GM19324 (cell line): ENCODE measurements around the gene MYBBP1A.
"Not testable (repeated sequence)": the region's sequence is repeated elsewhere in the genome, so short reads cannot be mapped to it uniquely, and the experiment has no call there.

Source experiments
- ATAC-seq: cut with Tn5 transposase; IDR thresholded peaks from one replicate; pipeline ENCODE4 v1.9.1; 2021; ENCODE audit warnings: mild to moderate bottlenecking, moderate library complexity; ENCODE audit not compliant: unreplicated experiment, low FRiP score

MYBBP1A gene, protein sequence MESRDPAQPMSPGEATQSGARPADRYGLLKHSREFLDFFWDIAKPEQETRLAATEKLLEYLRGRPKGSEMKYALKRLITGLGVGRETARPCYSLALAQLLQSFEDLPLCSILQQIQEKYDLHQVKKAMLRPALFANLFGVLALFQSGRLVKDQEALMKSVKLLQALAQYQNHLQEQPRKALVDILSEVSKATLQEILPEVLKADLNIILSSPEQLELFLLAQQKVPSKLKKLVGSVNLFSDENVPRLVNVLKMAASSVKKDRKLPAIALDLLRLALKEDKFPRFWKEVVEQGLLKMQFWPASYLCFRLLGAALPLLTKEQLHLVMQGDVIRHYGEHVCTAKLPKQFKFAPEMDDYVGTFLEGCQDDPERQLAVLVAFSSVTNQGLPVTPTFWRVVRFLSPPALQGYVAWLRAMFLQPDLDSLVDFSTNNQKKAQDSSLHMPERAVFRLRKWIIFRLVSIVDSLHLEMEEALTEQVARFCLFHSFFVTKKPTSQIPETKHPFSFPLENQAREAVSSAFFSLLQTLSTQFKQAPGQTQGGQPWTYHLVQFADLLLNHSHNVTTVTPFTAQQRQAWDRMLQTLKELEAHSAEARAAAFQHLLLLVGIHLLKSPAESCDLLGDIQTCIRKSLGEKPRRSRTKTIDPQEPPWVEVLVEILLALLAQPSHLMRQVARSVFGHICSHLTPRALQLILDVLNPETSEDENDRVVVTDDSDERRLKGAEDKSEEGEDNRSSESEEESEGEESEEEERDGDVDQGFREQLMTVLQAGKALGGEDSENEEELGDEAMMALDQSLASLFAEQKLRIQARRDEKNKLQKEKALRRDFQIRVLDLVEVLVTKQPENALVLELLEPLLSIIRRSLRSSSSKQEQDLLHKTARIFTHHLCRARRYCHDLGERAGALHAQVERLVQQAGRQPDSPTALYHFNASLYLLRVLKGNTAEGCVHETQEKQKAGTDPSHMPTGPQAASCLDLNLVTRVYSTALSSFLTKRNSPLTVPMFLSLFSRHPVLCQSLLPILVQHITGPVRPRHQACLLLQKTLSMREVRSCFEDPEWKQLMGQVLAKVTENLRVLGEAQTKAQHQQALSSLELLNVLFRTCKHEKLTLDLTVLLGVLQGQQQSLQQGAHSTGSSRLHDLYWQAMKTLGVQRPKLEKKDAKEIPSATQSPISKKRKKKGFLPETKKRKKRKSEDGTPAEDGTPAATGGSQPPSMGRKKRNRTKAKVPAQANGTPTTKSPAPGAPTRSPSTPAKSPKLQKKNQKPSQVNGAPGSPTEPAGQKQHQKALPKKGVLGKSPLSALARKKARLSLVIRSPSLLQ (N-terminal part only)

DNA sequence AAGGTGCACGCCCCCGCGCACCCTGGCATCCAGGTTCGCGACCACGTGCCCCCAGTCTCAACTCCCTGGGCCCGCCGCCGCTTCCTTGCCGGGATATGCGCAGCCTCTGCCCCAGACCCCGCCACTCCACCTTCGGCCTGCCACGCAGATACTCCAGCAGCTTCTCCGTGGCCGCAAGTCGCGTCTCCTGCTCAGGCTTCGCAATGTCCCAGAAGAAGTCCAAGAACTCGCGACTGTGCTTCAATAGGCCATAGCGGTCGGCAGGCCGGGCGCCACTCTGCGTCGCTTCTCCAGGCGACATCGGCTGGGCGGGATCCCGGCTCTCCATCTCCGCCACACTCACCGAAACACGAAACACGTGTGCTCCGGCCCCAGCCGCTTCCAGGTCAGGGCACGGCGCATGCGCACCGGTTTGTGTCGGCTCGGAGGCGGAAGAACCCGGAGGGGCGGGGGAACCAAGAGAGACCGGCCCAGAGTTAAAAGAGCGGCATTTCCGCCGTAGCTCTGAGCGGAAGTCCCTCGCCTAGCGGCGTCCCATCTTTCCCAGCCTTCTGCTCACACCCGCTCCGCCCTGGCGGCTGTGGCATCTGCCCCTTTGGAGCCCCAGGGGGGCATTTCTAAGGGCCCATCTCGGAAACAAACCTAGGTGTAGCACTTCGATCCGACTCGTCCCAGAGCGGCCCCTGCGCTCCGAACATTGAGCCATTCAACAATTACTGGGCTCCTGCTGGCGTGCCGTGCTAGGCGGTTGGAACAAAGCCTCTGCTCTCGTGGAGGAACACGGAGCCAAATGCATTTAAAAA lies at the start of gene MYBBP1A:
MYBBP1A (minus strand) TSS at position 388 of the 803 bp plus-strand sequence; CDS start at position 328, 60 bp downstream.
- ATAC-seq: peak; percentile 86

DNA sequence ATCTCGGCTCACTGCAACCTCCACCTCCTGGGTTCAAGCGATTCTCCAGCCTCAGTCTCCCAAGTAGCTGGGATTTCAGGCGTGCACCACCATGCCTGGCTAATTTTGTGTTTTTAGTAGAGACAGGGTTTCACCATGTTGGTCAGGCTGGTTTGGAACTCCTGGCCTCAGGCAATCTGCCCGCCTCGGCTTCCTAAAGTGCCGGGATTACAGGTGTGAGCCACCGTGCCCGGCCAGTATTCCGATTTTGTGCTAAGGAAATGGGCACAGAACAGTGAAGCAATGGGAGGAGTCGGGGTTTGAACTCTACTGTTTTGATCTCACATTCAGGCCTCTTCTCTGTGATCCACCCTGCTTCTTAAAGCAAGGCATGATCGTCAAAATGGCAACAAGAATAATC lies 49.6 kb upstream of the MYBBP1A start:
- ATAC-seq: not testable (repeated sequence)

DNA sequence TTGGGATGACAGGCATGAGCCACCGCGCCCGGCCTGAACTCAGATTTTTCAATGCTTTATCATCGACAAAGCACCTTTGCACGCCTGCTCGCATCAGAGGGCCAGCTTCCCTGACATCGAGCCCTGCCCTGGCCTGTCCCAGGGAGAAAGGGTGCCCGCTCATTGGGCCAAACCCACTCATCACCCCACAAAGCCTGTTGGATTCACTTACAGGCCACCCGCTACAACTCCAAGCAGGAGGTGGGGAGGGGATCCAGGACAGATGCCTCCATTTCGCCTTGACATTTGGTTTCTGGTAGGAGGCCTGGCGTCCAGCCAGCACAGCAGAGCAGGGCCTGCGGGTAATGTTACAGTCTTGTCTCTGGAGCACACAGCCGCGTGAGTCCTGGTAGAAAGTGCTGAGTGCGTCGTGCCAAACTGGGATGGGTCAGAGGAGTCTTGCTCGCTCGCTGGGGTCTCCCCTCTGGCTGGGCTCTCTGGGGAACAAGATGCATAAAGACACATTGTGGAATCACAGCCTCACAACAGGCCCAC lies 49.0 kb upstream of the MYBBP1A start:
- ATAC-seq: no peak

DNA sequence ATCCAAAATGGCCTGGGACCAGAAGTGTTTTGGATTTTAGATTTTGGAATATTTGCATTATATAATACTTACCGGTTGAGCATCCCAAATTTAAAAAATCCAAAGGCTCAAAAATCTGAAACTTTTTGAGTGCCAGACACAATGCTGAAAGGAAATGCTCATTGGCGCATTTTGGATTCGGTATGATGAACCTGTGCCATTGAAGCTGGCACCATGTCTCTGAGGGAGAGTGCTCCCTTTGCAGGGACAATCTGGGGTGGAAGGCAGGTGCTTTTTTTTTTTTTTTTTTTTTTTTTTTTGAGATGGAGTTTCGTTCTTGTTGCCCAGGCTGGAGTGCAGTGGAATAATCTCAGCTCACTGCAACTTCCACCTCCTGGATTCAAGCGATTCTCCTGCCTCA lies 46.9 kb upstream of the MYBBP1A start:
- ATAC-seq: no peak

DNA sequence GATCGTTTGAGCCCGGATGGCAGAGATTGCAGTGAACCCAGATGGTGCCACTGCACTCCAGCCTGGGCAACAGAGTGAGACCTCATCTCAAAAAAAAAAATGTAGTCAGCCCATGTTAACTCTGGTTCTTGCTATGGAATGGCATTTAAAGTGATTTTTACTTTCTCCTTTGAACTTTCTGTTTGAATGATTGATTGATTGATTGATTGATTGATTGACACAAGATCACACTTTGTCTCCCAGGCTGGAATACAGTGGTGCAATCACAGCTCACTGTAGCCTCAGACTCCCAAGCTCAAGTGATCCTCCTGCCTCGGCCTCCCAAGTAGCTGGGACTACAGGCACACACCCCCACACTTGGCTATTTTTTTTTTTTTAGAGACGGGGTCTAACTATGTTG lies 46.1 kb upstream of the MYBBP1A start:
- no peak for ATAC-seq

DNA sequence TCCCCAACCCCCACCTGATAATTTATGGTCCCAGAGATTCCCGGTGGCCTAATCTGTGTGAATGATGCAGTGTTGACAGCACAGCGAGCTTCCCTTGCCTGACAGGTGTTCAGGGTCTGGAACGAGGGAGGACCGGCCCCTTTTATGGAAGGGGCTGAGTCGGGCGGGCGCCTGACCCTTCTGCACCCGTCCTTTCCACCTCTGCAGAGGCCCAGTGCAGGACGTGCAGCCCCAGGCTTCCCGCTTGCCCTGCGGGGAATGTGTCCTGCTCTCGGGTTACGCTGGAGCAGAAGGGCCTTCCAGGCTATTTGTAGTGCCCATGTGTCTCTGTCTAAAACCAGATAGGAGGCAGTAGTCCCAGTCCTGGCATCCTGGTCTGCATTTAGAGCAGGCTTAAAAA lies 45.4 kb upstream of the MYBBP1A start:
- no peak for ATAC-seq

DNA sequence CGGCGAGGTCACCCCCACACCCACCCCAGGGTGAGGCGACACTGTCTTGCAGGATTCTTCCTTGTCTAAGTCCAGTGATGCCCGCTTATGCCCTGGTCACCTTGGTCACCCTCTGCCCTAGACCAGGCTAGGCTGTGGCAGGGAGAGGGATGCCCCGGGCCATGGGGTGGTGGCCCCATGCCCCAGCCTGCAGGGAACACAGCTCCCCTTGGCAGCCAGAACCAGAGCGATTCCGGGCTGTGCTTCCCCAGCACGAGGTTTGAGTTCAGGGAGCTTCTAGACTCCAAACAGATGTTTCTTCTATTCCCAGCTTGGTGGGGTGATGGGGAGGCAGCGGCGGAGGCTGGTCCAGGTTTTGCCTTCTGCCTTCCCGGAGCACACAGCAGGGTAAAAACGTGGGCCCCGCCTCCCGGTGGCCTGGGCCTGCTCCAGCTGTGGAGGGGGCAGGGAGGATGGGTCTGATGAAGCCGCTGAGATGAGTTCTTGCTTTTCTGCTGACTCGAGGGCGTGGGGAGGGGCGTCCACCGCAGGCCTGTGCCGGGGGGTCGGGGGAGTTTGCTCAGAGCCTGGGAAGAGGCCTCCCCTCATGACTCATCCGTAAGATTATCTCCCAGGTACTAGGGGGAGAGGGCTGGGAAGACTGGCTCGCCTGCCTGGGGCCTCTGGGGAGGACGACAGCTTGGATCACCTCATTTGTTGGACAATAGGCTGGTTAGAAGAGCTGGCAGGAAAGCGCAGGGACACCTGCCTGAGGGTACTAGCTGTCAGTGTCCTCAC lies 44.5 kb upstream of the MYBBP1A start:
- no peak for ATAC-seq

DNA sequence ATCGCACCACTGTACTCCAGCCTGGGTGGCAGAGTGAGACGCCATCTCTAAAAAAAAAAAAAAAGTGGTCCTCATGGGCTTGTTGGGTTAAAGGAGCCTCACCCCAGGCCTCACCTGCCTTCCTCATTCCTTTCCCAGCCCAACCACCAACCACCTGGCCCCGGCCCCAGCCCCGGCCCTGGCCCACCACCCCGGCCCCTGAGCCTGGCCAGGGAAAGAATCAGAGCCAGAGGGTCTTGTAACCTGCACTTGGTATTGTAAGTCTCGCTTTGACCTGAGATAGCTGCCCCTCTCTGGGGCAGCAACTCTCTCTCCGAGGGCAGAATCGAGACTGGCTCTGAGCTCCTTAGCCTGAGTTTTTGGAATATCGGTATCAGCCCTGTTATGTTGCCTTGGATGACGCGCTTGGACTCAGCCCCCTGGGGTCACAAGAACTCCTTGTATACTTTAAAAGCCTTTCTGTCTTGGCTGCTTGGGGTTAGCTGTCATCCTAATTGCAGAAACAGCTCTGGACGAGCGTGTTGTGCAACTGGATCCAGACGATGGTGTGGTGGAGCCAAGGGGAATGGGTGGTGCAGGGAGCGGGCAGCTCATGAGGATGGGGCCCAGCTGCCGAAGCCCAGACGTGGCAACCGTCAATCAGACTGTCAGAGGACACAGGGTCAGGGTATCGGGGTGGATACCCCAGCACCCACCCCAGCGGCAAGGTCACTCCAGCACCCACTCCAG lies 43.8 kb upstream of the MYBBP1A start:
- ATAC-seq: no peak

DNA sequence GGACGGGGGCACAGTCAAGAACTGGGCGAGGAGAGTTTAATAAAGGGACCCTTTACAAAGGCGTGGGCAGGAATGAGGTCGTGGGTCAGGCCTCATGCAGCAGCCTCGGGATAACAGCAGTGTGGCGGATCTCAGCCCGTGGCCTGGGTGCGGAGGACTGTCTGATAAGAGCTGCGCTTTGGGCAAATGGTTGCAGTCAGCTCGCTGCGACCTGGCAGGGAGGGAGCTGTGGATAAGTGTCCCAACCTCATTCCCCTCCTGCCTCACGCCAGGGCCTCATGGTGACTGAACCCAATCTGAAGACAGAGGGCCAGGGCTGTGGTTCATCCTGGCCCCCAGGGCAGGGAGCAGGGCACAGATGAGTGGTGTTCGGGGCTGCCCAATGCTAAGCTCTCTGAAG lies 42.8 kb upstream of the MYBBP1A start:
- no peak for ATAC-seq

DNA sequence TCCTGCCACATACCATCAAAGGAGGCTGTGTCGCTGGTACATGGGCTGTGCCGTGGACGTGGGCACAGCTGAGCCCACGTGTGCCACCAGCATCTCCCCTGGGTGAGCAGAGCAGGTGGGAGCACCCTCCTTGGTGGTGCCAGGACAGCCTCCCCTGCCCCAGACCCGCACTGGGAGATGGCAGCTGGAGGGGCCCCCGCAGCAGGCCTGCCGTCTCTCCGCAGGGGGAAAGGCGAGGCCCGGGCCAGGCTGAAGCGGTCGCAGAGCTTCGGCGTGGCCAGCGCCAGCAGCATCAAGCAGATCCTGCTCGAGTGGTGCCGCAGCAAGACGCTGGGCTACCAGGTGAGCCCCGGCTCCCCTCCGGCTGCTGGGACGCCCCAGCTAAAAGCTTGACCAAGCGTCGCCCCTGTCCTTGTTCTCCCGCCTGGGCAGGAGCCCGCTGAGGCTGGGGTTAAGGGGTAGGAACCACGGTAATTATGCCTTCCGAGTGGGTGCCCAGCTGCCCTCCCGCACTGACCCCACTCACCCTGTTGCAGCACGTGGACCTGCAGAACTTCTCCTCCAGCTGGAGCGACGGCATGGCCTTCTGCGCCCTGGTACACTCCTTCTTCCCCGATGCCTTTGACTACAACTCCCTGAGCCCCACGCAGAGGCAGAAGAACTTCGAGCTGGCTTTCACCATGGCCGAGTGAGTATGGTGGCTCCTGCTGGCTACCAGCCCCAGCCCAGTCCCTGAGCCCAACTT lies 41.6 kb upstream of the MYBBP1A start:
- ATAC-seq: no peak

DNA sequence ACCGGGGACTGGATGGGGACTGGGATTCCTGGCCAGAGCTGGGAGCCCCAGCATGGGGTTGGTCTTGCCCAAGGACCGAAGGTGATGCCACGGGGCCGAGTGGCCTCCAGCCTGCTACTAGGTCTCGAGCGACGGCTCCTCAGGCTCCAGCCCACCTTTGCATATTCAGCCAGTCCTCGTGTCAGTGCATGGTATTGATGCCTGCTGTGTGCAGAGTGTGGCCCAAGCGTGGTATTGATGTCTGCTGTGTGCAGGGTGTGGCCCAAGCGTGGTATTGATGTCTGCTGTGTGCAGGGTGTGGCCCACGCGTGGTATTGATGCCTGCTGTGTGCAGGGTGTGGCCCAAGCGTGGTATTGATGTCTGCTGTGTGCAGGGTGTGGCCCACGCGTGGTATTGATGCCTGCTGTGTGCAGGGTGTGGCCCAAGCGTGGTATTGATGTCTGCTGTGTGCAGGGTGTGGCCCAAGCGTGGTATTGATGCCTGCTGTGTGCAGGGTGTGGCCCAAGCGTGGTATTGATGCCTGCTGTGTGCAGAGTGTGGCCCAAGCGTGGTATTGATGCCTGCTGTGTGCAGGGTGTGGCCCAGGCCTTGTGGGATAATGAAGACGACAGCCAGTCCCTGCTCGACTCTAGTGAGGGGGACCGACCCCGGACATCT lies 40.6 kb upstream of the MYBBP1A start:
- ATAC-seq: not testable (repeated sequence)

DNA sequence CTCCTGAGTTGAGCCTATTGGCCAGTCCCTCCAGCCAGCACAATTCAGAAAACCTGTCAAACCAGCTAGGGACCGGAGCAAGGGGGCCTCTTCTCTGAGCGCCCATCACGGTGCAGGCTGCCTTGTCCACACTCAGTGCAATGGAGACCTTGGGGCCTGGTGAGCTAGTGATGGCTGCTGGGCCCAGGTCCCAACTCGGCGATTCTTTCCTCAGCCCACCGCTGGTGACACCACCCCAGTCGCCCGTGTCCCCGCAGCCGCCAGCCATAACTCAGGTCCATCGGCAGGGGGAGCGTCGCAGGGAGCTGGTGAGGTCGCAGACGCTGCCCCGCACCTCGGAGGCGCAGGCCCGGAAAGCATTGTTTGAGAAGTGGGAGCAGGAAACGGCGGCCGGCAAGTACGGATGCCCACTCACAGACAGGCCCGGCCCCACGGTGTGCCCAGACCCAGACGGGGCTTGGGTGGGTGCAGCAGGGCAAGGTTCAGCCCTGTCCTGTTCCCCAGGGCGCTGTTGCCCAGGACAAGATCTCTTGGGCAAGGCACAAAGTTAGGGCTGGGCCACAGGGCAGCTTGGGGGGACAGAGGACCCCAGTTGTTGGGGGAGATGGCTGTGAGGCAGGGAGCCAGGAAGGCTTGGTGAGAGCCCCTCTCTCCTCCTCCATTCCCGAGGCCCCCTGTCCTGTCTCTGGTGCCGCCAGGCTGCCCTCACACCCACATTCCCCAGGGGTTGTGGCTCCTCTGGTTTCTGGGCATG lies 39.9 kb upstream of the MYBBP1A start:
- no peak for ATAC-seq

DNA sequence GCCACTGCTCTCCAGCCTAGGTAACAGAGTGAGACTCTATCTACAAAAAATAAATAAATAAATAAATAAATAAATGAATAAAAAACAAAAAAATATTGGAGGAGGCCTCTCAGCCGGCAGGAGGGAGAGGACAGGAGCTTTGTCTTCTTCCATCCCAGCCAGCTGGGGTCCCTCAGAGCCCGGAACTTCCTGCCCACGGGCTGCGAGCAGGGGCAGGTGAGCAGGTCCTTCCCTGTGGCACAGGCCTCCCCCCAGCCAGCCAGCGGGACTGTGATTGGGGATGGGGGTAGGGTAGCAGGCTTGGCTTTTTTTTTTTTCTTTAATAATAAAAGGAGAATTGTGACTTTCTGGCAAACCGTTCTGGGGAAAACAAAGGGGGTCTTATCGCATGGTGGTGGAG lies 39.2 kb upstream of the MYBBP1A start:
- no peak for ATAC-seq

DNA sequence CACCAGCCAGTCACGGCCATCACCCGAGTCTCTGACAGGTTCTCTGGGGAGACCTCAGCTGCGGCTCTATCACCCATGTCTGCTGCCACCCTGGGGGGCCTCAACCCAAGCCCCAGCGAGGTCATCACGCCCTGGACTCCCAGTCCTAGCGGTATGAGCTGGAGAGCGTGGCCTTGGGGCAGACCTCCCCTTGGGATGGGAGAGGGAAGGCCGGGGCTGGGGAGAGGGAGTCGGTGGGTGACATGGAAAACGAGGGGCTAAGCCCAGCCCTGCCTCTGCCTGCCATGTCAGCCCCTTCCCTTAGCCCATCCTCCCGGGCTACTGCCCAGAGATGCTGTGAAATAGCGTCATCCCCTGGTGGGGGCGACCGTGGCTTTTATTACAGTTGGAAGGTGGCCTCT lies 37.8 kb upstream of the MYBBP1A start:
- ATAC-seq: no peak

DNA sequence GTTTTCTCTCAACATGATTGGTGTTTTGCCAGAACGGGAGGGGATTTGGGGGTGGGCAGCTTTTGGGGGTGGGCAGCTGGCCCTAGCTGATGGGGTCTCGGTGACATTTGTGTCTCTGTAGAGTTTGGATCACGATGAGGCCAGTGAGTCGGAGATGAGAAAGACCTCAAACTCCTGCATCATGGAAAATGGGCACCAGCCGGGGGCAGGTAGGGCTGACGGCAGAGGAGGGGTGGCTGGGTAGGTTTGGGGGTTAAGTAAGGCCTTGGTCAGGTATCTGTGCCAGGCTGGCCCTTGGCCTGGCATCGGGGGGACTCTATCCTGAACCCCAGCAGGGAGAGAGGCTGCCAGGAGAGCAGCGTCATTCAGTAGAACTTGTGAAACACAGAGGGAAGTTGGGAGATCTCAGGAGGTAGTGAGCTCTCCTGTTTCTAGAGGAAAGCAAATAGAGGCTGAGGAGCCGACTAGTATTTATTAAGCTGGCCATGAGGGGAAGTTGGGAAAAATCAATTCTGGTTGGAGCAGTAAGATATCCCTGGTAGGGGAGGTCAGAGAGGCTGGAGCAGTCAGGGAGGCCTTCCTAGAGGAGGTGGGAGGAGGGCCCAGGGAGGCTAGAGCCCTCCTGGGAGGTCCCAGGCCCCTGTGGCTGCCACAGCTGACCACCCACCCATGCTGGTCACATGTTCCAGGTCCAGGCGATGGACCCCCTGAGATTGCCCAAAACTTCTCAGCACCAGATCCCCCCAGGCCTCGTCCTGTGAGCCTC lies 37.2 kb upstream of the MYBBP1A start:
- ATAC-seq: no peak

DNA sequence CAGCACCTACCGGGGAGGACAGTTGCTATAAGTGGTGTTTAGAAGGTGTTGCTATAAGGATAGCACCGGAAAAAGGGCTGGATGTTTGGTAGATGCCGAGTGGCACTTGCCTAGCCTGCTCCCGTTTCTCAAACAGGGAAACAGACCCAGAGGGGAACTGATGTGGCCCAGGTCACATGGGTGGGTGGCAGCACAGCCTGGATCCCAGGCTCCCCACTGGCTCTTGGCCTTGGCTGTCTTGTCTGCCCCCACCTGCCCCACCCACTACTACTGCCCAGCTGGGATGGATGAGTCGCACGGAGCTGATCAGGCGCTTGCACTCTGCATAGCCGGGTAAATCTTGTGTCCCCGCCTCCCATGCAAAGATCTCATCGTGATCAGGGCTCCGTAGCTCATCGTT lies 36.3 kb upstream of the MYBBP1A start:
- ATAC-seq: no peak
